ENCODE results near the gene TMEM233.

Gene TMEM233

DNA sequence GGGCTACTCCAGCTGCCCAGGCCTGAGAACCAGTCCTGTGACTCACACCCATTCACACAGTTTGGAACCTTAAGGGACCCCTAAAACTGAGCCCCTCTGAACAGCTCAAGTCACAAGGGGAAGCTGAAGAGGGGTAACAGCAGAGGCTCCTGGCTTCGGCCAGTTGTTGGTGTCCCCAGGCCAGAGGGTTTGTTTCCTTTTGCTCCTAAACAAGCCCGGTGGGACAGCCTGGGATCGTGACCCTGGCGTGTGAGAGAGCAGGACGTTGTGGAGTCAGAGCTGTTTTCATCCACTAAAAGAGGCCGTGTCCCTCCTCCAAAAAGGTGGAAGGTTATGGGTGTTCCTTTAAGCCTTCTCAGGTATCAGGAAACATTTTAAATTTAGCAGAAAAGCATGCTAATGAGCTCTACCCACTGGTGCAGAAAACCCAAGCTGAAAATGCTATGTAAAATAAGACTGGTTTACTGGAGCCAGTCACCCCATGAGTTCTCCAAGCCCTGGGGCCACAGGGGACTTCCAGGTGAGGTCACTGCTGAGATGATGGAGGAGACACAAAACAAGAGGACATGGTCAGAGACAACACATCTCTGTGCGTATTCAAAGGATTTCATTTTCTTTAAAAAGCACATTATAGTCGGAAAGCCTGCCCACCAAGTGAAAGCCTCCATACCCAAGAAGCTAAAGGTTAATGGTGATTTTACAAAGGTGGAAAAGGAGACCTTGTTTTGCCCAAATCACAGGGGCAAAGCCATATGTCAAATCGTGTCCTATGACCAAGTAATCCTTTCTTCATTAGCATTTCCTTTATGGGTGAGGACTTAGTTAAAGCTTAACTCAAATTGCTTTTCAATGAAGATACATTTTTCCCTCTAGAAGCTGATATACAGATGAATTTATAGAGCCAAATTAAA is 88.4 kb downstream of the TMEM233 start:
- no peak for DNase-seq (ENCODE audit: low read depth in 3 of 3)

DNA sequence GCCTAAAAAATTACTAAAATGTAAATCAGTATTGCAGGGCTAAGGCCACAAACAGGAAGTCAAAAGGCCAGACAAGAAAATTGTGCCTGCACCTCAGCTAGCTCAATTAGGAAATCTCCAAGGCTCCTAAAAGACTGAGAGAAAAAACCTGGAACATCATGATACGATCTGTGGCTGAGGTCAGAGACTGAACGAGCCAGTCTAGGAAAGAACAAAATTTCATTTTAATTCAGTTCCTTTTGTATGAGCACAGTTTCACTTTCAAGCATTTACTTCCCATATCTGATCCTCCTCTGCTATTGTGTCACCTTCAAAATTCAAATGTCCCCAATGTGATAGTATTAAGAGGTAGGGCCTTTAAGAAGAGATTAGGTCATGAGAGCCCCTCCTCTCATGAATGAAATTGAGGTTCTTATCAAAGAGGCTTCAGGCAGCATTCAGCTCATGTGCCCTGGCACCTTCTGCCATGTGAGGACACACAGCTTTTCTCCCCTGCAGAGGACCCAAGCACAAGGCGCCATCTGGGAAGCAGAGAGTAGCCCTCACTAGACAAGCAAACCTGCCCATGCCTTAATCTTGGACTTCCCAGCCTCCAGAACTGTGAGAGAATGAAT is 89.2 kb downstream of the TMEM233 start:
- no peak for DNase-seq (ENCODE audit: low read depth in 3 of 3)

DNA sequence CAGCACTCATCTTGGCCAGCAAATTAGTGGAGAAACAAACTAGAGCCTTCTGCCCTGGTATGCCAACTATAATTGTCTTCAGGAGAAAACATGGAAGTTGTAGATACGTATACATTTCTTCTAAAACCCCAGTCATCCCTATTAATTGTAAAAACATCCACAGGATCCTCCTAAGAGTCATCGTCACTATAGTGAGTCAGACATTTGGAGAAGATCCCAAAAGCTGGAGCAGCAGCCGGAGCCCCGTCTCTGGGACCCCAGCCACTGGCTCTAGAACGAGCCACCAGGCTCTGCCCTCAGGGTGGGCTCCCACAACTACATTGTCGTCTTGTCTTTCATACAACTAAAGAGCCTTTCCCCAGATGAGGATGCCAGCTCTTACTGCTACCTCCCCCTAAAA is 89.8 kb downstream of the TMEM233 start:
- DNase-seq (ENCODE audit: low read depth in 3 of 3) = no peak

DNA sequence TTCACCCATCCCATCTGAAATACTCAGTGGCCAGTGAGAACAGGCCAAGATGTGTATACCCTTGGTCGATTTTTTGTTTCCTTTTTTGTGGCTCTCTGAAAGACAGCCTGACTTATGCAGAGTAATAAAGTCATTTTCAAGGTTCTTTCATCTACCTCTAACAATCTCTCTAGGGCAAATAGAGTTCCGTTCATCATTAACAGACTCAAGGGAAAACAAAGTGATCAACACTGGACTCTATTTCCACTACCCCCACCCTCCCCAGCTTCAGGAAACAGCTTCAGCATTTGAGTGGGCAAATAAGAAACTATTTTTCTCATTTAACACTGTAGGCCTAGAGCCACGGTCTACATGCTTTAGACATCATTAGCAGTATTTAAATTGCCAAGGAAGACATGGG is 90.2 kb downstream of the TMEM233 start:
- DNase-seq (ENCODE audit: low read depth in 3 of 3) = no peak

DNA sequence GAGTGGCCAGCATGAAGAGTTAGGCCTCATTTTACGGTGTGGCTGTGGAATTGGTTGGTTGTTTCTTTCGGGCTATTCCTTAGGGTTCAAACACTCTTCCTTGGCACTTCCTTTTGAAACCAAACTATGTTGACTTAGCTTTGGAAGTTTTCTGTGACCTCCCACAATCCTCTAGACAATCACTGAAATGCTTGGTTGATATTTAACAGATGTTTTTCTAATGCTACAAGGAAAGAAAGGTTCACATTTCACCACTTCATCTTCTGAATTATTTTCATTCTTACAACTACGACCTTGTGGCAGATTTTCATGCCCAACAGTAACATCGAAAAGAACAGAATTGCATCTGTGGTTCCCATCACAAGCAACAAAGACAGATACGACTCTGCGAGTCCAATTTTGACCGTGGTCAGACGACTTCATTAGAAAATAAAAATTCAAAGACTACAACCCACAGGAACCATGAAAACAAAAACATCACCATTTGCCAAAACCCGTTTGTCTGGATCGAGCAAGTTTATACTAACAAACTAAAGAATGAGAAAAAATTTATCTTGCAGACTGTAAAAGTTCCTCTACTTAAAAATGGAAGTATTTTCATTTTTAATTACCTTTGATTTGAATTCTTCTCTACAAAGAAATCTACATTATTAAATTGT is 91.3 kb downstream of the TMEM233 start:
- DNase-seq (ENCODE audit: low read depth in 3 of 3) = no peak

DNA sequence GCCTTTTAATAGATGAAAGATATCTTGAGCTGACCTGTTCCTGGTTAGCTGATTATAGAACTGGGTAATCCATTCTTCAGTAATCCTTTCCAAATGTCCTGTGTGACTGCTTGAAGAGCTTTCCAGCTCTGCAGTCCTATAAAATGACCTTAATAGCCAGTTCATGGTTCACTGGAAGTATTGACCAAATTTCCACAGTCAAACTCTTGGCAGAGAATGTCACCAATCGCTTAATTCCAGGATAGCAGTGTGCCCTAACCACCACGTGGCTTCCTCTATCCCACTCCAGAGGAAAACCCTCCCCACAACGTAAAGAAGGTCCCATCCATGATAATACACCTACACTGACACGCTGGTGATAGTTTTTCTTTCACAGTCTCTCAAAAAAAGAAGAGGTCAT is 91.8 kb downstream of the TMEM233 start:
- DNase-seq (ENCODE audit: low read depth in 3 of 3) = no peak

DNA sequence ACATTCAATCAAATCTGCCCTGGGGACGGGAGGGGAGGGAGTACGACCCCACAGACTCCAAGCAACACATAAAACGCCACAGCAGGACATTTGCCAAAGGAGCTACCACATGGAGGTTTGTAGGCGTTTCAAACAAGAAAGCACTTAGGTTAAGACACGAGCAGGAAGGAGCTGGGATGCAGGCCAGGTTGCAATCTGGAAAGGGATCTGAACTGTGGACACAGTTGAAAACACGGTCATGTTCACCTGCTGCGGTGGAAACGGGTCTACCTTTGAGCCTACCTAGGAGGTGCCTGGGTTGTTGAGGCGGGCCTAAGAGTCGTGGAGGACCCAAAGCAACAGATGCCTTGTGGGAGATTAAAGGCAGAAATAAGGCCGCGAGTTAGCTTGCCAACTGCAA is 92.8 kb downstream of the TMEM233 start:
- no peak for DNase-seq (ENCODE audit: low read depth in 3 of 3)

DNA sequence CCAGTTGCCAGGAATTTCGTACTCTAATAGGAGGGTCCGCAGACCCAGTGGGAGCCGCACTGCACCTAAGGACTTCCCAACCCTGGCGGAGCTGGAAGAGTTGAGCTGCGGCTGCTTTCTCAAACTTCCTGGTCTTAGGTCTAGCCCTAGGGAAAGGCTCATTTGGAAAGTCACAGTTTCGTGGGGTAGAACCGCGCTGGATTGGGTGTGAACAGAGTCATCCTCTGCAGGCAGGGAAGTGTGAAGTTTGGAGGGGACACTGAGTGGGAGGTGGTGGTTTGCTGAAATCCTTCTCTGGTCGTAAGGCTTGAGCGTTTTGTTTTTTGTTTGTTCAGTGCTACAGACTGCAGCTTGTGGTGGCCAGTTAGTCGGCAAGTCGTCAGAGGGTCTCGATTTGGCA is 93.2 kb downstream of the TMEM233 start:
- DNase-seq (ENCODE audit: low read depth in 3 of 3) = no peak

DNA sequence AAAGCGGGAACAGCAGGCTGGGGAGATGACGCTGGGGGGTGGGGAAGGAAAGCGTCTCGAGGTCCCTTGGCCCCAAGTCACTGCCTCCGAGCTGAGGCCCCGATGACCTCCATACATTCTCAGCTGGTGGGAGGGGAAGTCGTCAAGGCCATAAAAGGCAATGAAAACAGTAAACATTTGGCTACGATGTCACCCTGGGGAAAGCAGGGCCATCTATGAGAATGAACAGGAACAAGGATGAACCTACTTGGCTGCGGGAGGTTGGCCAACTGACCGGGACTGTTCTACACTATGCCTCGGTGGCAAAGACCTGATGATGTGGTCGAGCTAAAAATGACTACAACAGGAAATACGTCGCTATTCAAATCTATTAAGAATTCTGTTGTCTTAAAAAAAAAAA is 93.8 kb downstream of the TMEM233 start:
- DNase-seq (ENCODE audit: low read depth in 3 of 3) = no peak

DNA sequence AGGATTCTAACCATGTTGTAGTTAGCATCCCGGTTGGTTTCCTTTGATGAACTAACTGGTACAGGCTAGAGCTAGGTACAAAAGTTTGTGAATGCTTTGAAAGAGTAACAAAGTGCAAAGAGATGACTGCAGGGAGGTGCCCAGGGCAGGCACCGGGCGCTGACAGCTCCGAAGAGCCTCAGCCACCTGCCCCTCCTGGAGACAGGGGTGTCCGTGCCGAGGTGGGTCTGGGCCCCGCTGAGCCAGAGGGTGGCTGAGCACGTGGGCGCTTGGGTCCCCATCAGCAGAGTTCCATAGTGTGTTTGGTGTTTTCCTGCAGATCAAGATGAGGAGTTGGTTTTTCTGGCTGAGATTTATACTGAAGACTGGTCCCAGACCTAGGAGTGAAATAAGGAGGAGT is 94.3 kb downstream of the TMEM233 start:
- no peak for DNase-seq (ENCODE audit: low read depth in 3 of 3)

DNA sequence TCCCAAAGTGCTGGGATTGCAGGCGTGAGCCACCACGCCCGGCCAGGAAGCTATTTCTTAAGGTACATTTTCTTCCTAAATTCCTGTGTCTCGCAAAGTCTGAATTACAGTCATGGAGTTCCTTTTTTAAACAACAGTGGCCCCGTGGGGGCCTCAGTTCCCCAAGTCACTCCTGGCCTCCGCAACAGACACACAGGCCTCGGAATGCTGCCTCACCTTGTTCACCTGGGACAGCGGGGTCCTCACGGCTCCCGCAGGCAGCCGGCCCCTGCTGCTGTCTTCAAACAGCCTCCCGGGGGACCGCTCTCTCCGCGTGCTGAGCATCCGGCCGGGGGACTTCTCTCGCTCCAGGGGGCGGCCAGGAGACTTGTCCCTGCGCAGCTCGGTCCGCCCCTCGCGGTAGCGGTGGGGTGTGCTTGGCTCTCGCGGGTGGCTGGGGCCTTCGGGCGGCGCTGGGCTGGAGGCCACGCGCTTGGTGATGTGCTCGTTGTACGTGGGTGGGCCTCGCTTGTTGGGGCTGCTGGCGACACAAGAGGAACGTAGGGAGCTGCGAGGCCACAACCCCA is 96.4 kb downstream of the TMEM233 start:
- DNase-seq (ENCODE audit: low read depth in 3 of 3) = no peak

DNA sequence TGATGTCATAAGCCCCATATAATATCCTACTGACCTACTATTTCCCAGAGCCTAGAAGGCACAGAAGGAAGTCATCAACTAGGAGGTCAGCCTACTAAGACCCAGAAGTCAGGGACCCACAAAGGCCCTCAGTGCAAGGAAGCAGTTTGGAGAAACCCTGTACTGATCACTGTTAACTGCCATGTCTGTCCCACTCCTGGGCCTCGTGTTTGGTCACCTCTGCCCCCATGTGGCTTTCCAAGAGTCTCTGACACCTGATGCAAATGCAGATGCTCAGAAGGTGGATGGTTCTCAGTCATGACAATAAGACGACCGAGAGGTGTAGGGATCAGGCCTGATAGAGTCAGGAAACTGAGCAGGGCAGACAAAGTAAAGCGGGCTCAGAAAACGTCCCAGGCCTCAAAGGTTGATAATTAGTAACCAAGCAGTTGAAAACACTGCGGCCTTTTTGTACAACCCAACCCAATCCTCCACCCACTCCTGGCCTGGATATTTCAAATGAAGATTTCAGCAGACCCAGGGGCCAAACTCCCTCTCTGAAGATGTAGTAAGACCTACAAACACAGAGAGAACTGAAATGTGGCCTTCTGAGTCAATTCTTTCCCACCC is 97.7 kb downstream of the TMEM233 start:
- no peak for DNase-seq (ENCODE audit: low read depth in 3 of 3)

DNA sequence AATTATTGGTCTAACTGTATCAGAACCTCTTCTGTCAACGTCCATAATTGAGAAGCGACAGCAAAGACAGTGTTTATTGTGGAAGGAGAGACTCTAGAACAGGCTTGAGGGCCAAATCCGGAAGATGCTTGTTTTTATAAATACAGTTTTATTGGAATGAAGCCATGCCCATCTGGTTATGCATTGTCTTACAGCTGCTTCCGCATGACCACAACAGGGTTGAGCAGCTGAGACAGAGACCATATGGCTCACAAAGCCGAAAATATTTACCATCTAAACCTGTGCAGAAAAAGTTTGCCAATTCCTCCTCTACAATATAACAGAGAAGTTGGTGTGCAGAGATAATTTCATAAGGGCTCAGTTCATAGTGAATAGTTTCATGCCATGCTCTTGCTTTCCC is 98.8 kb downstream of the TMEM233 start:
- no peak for DNase-seq (ENCODE audit: low read depth in 3 of 3)
